ENCODE results near the gene RYR3.

The RYR3 gene

DNA sequence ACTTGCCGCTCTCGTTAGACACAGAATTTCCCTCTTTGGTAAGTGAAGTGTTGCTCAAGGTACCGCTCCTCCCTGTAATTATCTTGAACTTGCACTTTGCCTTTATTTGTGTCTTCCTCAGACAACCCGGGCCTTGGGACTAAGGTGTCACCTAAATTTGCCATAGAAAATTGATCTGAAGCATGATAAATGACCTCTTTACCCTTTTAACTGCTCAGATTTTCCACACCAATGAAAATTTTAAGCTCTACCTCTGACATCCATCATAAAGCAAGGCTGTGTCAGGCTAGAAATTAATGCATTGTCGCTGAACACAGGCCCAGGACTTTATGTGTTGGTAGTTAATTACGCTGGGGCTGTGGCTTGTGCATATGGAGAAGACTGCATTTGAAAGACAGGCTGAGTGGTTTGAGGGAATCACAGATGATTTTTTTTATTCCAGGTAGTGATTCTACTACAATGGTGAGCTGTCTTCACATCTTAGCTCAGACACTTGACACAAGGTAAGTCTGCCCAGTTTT, 458.0 kb downstream of the RYR3 start:
- Histone ChIP-seq H3K79me2 (ENCODE audit: control insufficient read depth, low read length) (no peaks in the 10 kb centered on the region), H3K27me3 (ENCODE audit: control insufficient read depth, low read length) (peaks cover 6% of the 10 kb centered on the region; the same call in 1 of the 2 replicates), H3K27ac (ENCODE audit: low read depth, low read length) (no peak overlapping the region), H3K4me2 (ENCODE audit: low read length) (no peak overlapping the region), H3F3A (ENCODE audit: control insufficient read depth, insufficient read depth) (no peaks in the 10 kb centered on the region), H3K4me3 (ENCODE audit: low read length) (no peak overlapping the region), H3K36me3 (ENCODE audit: control insufficient read depth, low read length) (no peaks in the 10 kb centered on the region), H3K4me1 (ENCODE audit: control insufficient read depth, low read length) (no peaks in the 10 kb centered on the region), H4K20me1 (ENCODE audit: control insufficient read depth, insufficient read depth, low read depth, low read length) (no peaks in the 10 kb centered on the region), H3K9me2 (replicated peaks; ENCODE audit: control insufficient read depth, low read length) (no peaks in the 10 kb centered on the region), H3K9me3 (ENCODE audit: control insufficient read depth, insufficient read depth, low read length) (no peaks in the 10 kb centered on the region)
- TF ChIP-seq, protein P1, sequence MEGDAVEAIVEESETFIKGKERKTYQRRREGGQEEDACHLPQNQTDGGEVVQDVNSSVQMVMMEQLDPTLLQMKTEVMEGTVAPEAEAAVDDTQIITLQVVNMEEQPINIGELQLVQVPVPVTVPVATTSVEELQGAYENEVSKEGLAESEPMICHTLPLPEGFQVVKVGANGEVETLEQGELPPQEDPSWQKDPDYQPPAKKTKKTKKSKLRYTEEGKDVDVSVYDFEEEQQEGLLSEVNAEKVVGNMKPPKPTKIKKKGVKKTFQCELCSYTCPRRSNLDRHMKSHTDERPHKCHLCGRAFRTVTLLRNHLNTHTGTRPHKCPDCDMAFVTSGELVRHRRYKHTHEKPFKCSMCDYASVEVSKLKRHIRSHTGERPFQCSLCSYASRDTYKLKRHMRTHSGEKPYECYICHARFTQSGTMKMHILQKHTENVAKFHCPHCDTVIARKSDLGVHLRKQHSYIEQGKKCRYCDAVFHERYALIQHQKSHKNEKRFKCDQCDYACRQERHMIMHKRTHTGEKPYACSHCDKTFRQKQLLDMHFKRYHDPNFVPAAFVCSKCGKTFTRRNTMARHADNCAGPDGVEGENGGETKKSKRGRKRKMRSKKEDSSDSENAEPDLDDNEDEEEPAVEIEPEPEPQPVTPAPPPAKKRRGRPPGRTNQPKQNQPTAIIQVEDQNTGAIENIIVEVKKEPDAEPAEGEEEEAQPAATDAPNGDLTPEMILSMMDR (IDR thresholded peaks at IDR 0.05; ENCODE audit: low read depth, low read length, poor library complexity, severe bottlenecking), result no peak
- TF ChIP-seq EZH2phosphoT487 (IDR thresholded peaks at IDR 0.05; ENCODE audit: borderline replicate concordance, low read length), result no peak

DNA sequence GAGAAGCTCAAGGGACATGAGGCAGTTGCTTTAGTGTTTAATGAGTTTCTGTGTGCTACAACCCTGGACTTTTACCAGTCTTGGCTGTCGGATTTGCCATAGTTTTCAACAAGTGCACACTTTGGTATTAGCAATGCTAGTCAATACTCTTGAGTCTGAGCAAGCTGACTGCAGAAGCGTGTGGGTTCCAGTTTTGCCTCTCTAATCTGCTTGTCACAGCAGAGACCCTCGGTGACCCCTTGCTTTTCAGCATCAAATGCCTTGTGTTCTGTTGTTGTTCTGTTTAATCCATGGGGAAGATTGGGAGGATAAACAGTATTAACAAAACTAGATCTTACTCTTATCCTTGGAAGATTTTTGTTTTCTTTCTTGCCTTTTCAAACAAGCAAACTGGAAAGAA, 463.2 kb downstream of the RYR3 start:
- Histone ChIP-seq H3K9me3 (ENCODE audit: control insufficient read depth, insufficient read depth, low read length) (no peaks in the 10 kb centered on the region), H3K4me2 (ENCODE audit: low read length) (no peak overlapping the region), H3F3A (ENCODE audit: control insufficient read depth, insufficient read depth) (no peaks in the 10 kb centered on the region), H3K4me1 (ENCODE audit: control insufficient read depth, low read length) (no peaks in the 10 kb centered on the region), H3K36me3 (ENCODE audit: control insufficient read depth, low read length) (no peaks in the 10 kb centered on the region), H3K79me2 (ENCODE audit: control insufficient read depth, low read length) (no peaks in the 10 kb centered on the region), H3K9me2 (replicated peaks; ENCODE audit: control insufficient read depth, low read length) (no peaks in the 10 kb centered on the region), H3K4me3 (ENCODE audit: low read length) (no peak overlapping the region), H4K20me1 (ENCODE audit: control insufficient read depth, insufficient read depth, low read depth, low read length) (no peaks in the 10 kb centered on the region), H3K27me3 (ENCODE audit: control insufficient read depth, low read length) (peaks cover 12% of the 10 kb centered on the region; the same call in 1 of the 2 replicates), H3K27ac (ENCODE audit: low read depth, low read length) (no peak overlapping the region)
- TF ChIP-seq, protein P1 (IDR thresholded peaks at IDR 0.05; ENCODE audit: low read depth, low read length, poor library complexity, severe bottlenecking), result no peak

DNA sequence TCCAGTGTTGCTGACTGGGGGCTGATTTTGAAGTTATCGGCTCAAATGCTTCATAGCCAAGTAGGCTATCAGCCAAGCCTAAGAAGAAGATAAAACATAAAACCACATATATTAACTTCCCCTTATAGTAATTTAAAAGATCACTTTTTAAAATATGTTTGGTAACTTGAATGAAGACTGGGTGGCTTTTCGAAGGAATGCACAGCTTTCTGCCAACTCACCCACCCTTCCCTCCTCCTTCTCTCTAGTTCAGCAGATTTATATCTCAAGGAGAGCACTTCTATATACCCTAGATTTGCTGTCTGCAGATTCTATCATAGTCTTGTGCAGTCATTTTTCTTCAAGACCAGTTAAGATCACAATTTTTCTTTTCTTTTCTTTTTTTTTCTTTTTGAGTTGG, 468.1 kb downstream of the RYR3 start:
- H3K27ac ChIP-seq (ENCODE audit: low read depth, low read length), result no peak overlapping the region
- H3K4me3 ChIP-seq (ENCODE audit: low read length), result no peak overlapping the region
- H3K4me1 ChIP-seq (ENCODE audit: control insufficient read depth, low read length), result peaks cover 9% of the 10 kb centered on the region
- H3K79me2 ChIP-seq (ENCODE audit: control insufficient read depth, low read length), result no peaks in the 10 kb centered on the region
- no peaks in the 10 kb centered on the region for H4K20me1 ChIP-seq (ENCODE audit: control insufficient read depth, insufficient read depth, low read depth, low read length)
- H3K4me2 ChIP-seq (ENCODE audit: low read length), result no peak overlapping the region
- H3K36me3 ChIP-seq (ENCODE audit: control insufficient read depth, low read length), result no peaks in the 10 kb centered on the region
- H3K27me3 ChIP-seq (ENCODE audit: control insufficient read depth, low read length), result peaks cover 6% of the 10 kb centered on the region; the same call in 1 of the 2 replicates
- H3K9me2 ChIP-seq (replicated peaks; ENCODE audit: control insufficient read depth, low read length), result no peaks in the 10 kb centered on the region
- no peaks in the 10 kb centered on the region for H3F3A ChIP-seq (ENCODE audit: control insufficient read depth, insufficient read depth)
- H3K9me3 ChIP-seq (ENCODE audit: control insufficient read depth, insufficient read depth, low read length), result no peaks in the 10 kb centered on the region
- TF ChIP-seq, protein P1 (IDR thresholded peaks at IDR 0.05; ENCODE audit: low read depth, low read length, poor library complexity, severe bottlenecking), result no peak
- no peak for TF ChIP-seq EZH2phosphoT487 (IDR thresholded peaks at IDR 0.05; ENCODE audit: borderline replicate concordance, low read length)

Data from DOHH2 (cell line).